NB4 (cell line): Measurements from ENCODE around the gene BRSK1.

ENCODE experiments used
- CTCF ChIP-seq: IDR thresholded peaks from one replicate; pipeline ENCODE4 v1.5.1; 2012; ENCODE audit warnings: low read depth, low read length
- MAX ChIP-seq: IDR thresholded peaks from 2 replicates; pipeline ENCODE4 v1.6.1; 2011; ENCODE audit warnings: low read depth, low read length
- POLR2A ChIP-seq: IDR thresholded peaks from 2 replicates; pipeline ENCODE4 v1.6.1; 2011; ENCODE audit warnings: mild to moderate bottlenecking; ENCODE audit not compliant: insufficient read length; ENCODE audit errors: extremely low read depth

GRCh38 chr19:55277494-55277893 lies 6.3 kb upstream of the BRSK1 start:
- TF ChIP-seq CTCF (no peak), MAX (no peak), POLR2A (no peak)
